ENCODE results near the gene BRD9.

GRCh38 chr5:919356-920000 lies 26.9 kb upstream of the BRD9 start:
- TF ChIP-seq EZH2phosphoT487 (IDR thresholded peaks at IDR 0.05; ENCODE audit: insufficient read depth, low read depth) (no peak), EZH2 (IDR thresholded peaks at IDR 0.05; ENCODE audit: insufficient read depth, poor library complexity, severe bottlenecking) (no peak)
